PC-9 (cell line): Measurements from ENCODE around the gene CCNL2. TPM values are rescaled to one million over a fixed set of nuclear protein-coding genes. Genes with fewer than 3 reads are reported as not detected.

Source experiments
- BruUV-seq: library from RNA; stranded (reverse); fragments of 400-500 nt; replicated peaks from 2 replicates; lab custom pipeline; 2021; lab: Mats Ljungman, UMichigan
- CTCF ChIA-PET: fragments of 300-600 bp; sonication (Branson Sonifier 250); formaldehyde crosslinking; loops from one replicate; lab custom pipeline; 2022; ENCODE audit warnings: antibody characterized with exemption; lab: Charles Lee
- POLR2A ChIA-PET: fragments of 300-600 bp; sonication (Branson Sonifier 250); formaldehyde crosslinking; loops from one replicate; lab custom pipeline; 2022; ENCODE audit warnings: antibody characterized with exemption; ENCODE audit not compliant: unreplicated experiment; lab: Charles Lee
- DNase-seq, 2 experiments: peaks; one replicate each; pipeline versions ENCODE4 v3.0.0 to v3.0.0-alpha.2; 2015 to 2022; ENCODE audit warnings: mixed read lengths in 1 of 2
- H2AFZ ChIP-seq: fragments of 200-600 bp; sonication (generic); 2 replicates; pipeline ENCODE4 v1.8.1; 2017; ENCODE audit warnings: antibody characterized with exemption
- H3F3A ChIP-seq: fragments of 200-600 bp; sonication (generic); 2 replicates; pipeline ENCODE4 v1.8.1; 2017; ENCODE audit warnings: antibody characterized with exemption, mild to moderate bottlenecking, low read depth; ENCODE audit not compliant: insufficient read depth
- H3K27ac ChIP-seq: fragments of 200-600 bp; sonication (generic); 2 replicates; pipeline ENCODE4 v1.6.1; 2016; ENCODE audit warnings: mixed run types
- H3K27me3 ChIP-seq: fragments of 200-600 bp; sonication (generic); 2 replicates; pipeline ENCODE4 v1.6.1; 2016; ENCODE audit warnings: low read depth, mixed run types; ENCODE audit not compliant: insufficient read depth
- H3K36me3 ChIP-seq: fragments of 200-600 bp; sonication (generic); 2 replicates; pipeline ENCODE4 v1.6.1; 2016; ENCODE audit warnings: low read depth, mixed run types
- H3K4me1 ChIP-seq: fragments of 200-600 bp; sonication (generic); replicated peaks from 2 replicates; pipeline ENCODE4 v1.6.1; 2016; ENCODE audit warnings: mixed run types; ENCODE audit not compliant: insufficient read depth
- H3K4me2 ChIP-seq: fragments of 200-600 bp; sonication (generic); 2 replicates; pipeline ENCODE4 v1.6.1; 2017; ENCODE audit warnings: mixed run types
- H3K4me3 ChIP-seq: fragments of 200-600 bp; sonication (generic); 2 replicates; pipeline ENCODE4 v1.6.1; 2016; ENCODE audit warnings: mixed run types
- H3K79me2 ChIP-seq: fragments of 200-600 bp; sonication (generic); 2 replicates; pipeline ENCODE4 v1.6.1; 2017; ENCODE audit warnings: low read depth, mixed run types
- H3K9me2 ChIP-seq: fragments of 200-600 bp; sonication (generic); 2 replicates; pipeline ENCODE4 v1.8.1; 2017; ENCODE audit warnings: mild to moderate bottlenecking; ENCODE audit not compliant: insufficient read depth
- H3K9me3 ChIP-seq: fragments of 200-600 bp; sonication (generic); 2 replicates; pipeline ENCODE4 v1.8.1; 2016; ENCODE audit warnings: low read depth; ENCODE audit not compliant: insufficient read depth
- H4K20me1 ChIP-seq: fragments of 200-600 bp; sonication (generic); 2 replicates; pipeline ENCODE4 v1.8.1; 2017; ENCODE audit not compliant: insufficient read depth
- EZH2 ChIP-seq: fragments of 200-600 bp; sonication (generic); IDR thresholded peaks from 2 replicates; pipeline ENCODE4 v1.8.0; 2017; ENCODE audit warnings: antibody characterized with exemption, low read depth
- intact Hi-C: fragments of 100-400 bp; cut with micrococcal nuclease; formaldehyde crosslinking; loops from one replicate; pipeline ENCODE4 v1.10.0; 2022; ENCODE audit not compliant: unreplicated experiment
- total RNA-seq: library from RNA; stranded (reverse); gene quantifications from 2 replicates; pipeline ENCODE4 v1.2.3, GENCODE V29; 2021
- TF ChIP-seq, protein P1 (sequence below): fragments of 200-600 bp; sonication (generic); conservative IDR thresholded peaks from 2 replicates; pipeline ENCODE4 v1.6.1; 2017; ENCODE audit warnings: mixed run types, antibody characterized with exemption, mild to moderate bottlenecking, moderate library complexity

Gene CCNL2
- total RNA-seq, 1 experiment from 2014 or later = 162 TPM

DNA sequence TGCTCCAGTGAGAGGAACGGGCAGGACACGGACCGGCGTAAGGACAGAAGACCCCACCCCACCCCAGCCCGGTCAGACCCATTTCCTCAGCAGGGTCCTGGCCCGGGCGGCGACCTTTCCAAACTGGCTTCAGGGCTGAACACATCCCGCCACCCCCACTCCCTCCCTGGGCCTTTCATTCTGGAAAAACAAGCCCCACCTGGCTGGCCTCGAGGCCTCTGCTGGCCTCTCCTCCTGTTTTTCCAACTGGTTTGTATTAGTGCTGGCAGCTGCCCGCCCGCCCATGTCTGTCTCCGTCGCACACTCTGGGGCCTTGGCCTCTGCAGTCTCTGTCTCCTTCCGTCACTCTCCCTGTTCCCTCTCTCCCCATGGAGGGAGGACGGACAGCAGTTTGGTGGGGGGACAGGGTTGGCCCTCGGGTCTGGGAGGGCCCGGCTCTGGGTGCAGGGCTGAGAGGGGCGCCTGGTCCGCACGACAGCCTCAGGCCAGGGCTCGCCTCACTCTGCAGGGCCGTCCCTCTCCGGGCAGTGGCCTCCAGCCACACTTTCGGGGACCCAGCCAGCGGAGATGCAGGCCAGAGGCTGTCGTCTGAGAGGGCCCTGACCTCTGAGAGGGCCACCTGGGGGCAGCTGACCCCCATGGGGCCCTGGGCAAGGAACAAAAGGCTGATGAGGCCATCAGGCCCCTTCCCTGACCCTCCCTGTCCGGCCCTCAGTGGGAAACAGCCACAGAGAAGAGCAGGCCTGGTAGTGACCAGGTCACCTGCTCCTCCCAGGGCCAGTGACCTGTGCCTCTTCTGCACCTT lies 39.3 kb downstream of the CCNL2 start:
- ChIA-PET CTCF (no interaction called here), POLR2A (interaction anchor here (0.6 to 0.8 kb wide), 2 partner anchors 15 to 535 kb away, joined by 3 to 8 read pairs; partner anchors contain the start of gene AURKAIP1)
- H3K27me3 ChIP-seq = no peaks in the 10 kb centered on the region
- intact Hi-C loops = no loop called here
- no peak overlapping the region for H3K4me3 ChIP-seq
- peak; percentile 10 to 46 for DNase-seq
- no peaks in the 10 kb centered on the region for H4K20me1 ChIP-seq
- H3K36me3 ChIP-seq = no peaks in the 10 kb centered on the region
- peaks cover 34% of the 10 kb centered on the region for H3K4me1 ChIP-seq
- H3K9me3 ChIP-seq = no peaks in the 10 kb centered on the region
- H3K27ac ChIP-seq = 0 out of 2 replicates have a peak overlapping the region, but pooled peaks have one; percentile 19
- no peaks in the 10 kb centered on the region for H3K79me2 ChIP-seq
- BruUV-seq = no TSS peak
- H2AFZ ChIP-seq = no peak overlapping the region
- H3K4me2 ChIP-seq = peak overlapping the region; percentile 62
- H3K9me2 ChIP-seq = no peaks in the 10 kb centered on the region
- peaks cover 28% of the 10 kb centered on the region; the same call in 1 of the 2 replicates for H3F3A ChIP-seq
- TF ChIP-seq EZH2 = no peak
- TF ChIP-seq, protein P1, sequence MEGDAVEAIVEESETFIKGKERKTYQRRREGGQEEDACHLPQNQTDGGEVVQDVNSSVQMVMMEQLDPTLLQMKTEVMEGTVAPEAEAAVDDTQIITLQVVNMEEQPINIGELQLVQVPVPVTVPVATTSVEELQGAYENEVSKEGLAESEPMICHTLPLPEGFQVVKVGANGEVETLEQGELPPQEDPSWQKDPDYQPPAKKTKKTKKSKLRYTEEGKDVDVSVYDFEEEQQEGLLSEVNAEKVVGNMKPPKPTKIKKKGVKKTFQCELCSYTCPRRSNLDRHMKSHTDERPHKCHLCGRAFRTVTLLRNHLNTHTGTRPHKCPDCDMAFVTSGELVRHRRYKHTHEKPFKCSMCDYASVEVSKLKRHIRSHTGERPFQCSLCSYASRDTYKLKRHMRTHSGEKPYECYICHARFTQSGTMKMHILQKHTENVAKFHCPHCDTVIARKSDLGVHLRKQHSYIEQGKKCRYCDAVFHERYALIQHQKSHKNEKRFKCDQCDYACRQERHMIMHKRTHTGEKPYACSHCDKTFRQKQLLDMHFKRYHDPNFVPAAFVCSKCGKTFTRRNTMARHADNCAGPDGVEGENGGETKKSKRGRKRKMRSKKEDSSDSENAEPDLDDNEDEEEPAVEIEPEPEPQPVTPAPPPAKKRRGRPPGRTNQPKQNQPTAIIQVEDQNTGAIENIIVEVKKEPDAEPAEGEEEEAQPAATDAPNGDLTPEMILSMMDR = no peak

DNA sequence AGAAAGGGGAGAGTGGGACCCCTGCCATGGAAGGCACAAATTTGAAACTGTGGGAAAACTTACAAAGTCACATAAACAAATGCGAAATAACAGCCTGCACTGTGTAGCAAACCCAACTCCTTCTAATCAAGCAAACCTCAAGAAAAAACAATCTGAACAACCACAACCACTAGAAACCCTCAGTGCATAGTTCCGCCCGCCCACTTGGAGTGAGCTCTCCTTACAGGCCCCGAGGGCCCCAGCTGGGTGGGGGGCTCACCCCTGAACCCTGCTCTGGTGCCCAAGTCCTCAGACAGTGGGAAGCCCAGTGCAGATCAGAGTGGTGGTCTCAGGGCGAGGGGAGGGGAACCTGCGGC lies 39.8 kb downstream of the CCNL2 start:
- ChIA-PET CTCF (no interaction called here), POLR2A (interaction anchor here (0.6 kb wide), 2 partner anchors 63 to 535 kb away, joined by 3 read pairs; no protein-coding TSS in a partner anchor)
- H4K20me1 ChIP-seq = no peaks in the 10 kb centered on the region
- H3K9me3 ChIP-seq = no peaks in the 10 kb centered on the region
- no peak overlapping the region for H2AFZ ChIP-seq
- no peak overlapping the region for H3K27ac ChIP-seq
- H3F3A ChIP-seq = peaks cover 23% of the 10 kb centered on the region; the same call in 1 of the 2 replicates
- TF ChIP-seq EZH2 = no peak
- TF ChIP-seq, protein P1 = no peak
- H3K4me2 ChIP-seq = peak overlapping the region; percentile 62; the same call in 1 of the 2 replicates
- no peak for DNase-seq
- no peak overlapping the region for H3K4me3 ChIP-seq
- H3K4me1 ChIP-seq = peaks cover 29% of the 10 kb centered on the region
- no peaks in the 10 kb centered on the region for H3K27me3 ChIP-seq
- no peaks in the 10 kb centered on the region for H3K79me2 ChIP-seq
- no peaks in the 10 kb centered on the region for H3K9me2 ChIP-seq
- H3K36me3 ChIP-seq = no peaks in the 10 kb centered on the region
- BruUV-seq = no TSS peak
- intact Hi-C loops = no loop called here

DNA sequence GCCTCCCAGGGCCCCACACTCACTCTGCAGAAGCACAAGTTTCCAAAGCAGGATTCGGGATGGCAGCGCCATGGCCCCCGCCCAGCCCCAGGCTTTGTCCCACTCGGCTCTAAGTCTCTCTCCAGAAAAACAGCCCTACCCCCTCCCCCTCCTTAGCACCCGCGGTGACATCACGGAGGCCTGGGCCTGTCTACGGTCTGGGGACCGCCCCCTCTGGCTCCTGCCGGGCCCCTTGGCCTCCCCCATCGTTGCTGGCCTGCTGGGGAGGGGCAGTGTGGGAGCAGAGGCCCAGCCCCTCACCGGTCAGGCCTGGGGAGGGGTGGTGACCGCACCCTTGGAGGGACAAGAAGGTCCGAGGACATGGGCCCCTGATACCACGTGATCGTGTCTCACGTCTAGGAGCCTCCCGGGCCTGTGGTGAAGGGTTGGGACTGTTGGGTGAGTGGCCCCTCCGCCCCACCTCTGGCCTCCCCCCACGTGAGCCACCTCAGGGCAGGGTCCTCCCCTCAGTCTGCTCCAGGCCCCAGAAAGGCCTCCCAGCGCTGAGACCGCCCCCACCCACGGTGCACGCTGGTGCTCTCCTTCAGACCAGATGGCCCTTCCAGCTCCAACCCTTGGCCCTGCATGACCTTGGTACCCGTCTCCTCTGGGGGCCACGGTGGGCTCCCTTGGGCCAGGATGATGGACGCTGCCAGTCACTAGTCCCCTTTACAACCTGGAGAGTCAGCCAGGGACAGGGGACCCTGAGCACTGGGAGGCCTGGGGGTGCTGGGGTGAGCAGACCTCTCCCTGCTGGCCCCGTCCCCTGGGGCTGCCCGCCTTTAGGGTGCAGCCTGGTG lies 40.5 kb downstream of the CCNL2 start, which contains the start of gene MXRA8:
Gene MXRA8 (minus strand): TSS at position 123 of the 839 bp plus-strand sequence. CDS start 51 bp downstream, at position 72.
- CTCF ChIA-PET = no interaction called here
- H3K79me2 ChIP-seq = no peaks in the 10 kb centered on the region
- H3K4me1 ChIP-seq = peaks cover 24% of the 10 kb centered on the region
- peaks cover 26% of the 10 kb centered on the region; the same call in 1 of the 2 replicates for H3F3A ChIP-seq
- POLR2A ChIA-PET = interaction anchor here (0.6 kb wide), 1 partner anchor 64 kb away, joined by 3 read pairs; no protein-coding TSS in a partner anchor
- H3K4me2 ChIP-seq = peak within 1 kb of the TSS; percentile 62; the same call in 1 of the 2 replicates
- peak in 1 of 2 experiments; percentile 27 for DNase-seq
- no peaks in the 10 kb centered on the region for H3K9me3 ChIP-seq
- H4K20me1 ChIP-seq = no peaks in the 10 kb centered on the region
- TF ChIP-seq, protein P1 = no peak
- no peak for TF ChIP-seq EZH2
- intact Hi-C loops = no loop called here
- no peaks in the 10 kb centered on the region for H3K27me3 ChIP-seq
- H3K9me2 ChIP-seq = no peaks in the 10 kb centered on the region
- BruUV-seq = no TSS peak
- H3K36me3 ChIP-seq = no peaks in the 10 kb centered on the region
- no peak within 1 kb of the TSS for H3K4me3 ChIP-seq
- no peak within 1 kb of the TSS for H2AFZ ChIP-seq
- H3K27ac ChIP-seq = no peak within 1 kb of the TSS
